OCI-LY3 (cell line): ENCODE results near the gene BNC2.

Experiments
- H2AFZ ChIP-seq: fragments of 200-600, 300-600 bp; shearing (Covaris generic); 2 replicates; pipeline ENCODE4 v1.6.0; 2014; ENCODE audit warnings: antibody characterized with exemption, low read depth, low read length
- H3K27ac ChIP-seq: fragments of 200-600, 300-600 bp; sonication (generic); 2 replicates; pipeline ENCODE4 v1.5.1; 2014; ENCODE audit warnings: mild to moderate bottlenecking, low read length, moderate library complexity, mixed read lengths
- H3K27me3 ChIP-seq: fragments of 200-600, 300-600 bp; sonication (generic); 2 replicates; pipeline ENCODE4 v1.6.1; 2014; ENCODE audit warnings: low read depth, low read length, mixed read lengths
- H3K36me3 ChIP-seq: fragments of 200-600, 300-600 bp; sonication (generic); replicated peaks from 2 replicates; pipeline ENCODE3; 2014; ENCODE audit warnings: low read depth, low read length, mixed read lengths
- H3K4me1 ChIP-seq: fragments of 300-600, 200-600 bp; sonication (generic); 2 replicates; pipeline ENCODE4 v1.6.1; 2014; ENCODE audit warnings: low read length, mixed read lengths
- H3K4me2 ChIP-seq: fragments of 200-600, 300-600 bp; sonication (generic); 2 replicates; pipeline ENCODE4 v1.6.1; 2014; ENCODE audit warnings: low read length, mixed read lengths
- H3K4me3 ChIP-seq: fragments of 300-600, 200-600 bp; sonication (generic); 2 replicates; pipeline ENCODE4 v1.5.1; 2014; ENCODE audit warnings: antibody characterized with exemption, mild to moderate bottlenecking, low read length, moderate library complexity
- H3K79me2 ChIP-seq: fragments of 300-600, 200-600 bp; shearing (Covaris generic); 2 replicates; pipeline ENCODE4 v1.6.1; 2014; ENCODE audit warnings: mild to moderate bottlenecking, low read length, mixed read lengths
- H3K9ac ChIP-seq: fragments of 300-600, 200-600 bp; shearing (Covaris generic); 2 replicates; pipeline ENCODE4 v1.6.0; 2014; ENCODE audit warnings: mild to moderate bottlenecking, low read length, moderate library complexity
- H3K9me3 ChIP-seq: fragments of 200-600, 300-600 bp; shearing (Covaris generic); 2 replicates; pipeline ENCODE4 v1.6.1; 2014; ENCODE audit warnings: low read length, mixed read lengths; ENCODE audit not compliant: insufficient read depth
- H4K20me1 ChIP-seq: fragments of 200-600, 300-600 bp; sonication (generic); 2 replicates; pipeline ENCODE4 v1.6.1; 2016; ENCODE audit warnings: low read length, mixed read lengths; ENCODE audit not compliant: insufficient read depth
- CTCF ChIP-seq: fragments of 200-600, 300-600 bp; sonication (generic); IDR thresholded peaks from 2 replicates; pipeline ENCODE4 v1.5.1; 2014; ENCODE audit warnings: antibody characterized with exemption, low read length, low read depth
- EZH2phosphoT487 ChIP-seq: fragments of 200-600 bp; shearing (Covaris generic); IDR thresholded peaks from 2 replicates; pipeline ENCODE4 v1.6.1; 2018; ENCODE audit warnings: antibody characterized with exemption, mixed run types, low read depth

Gene BNC2

DNA sequence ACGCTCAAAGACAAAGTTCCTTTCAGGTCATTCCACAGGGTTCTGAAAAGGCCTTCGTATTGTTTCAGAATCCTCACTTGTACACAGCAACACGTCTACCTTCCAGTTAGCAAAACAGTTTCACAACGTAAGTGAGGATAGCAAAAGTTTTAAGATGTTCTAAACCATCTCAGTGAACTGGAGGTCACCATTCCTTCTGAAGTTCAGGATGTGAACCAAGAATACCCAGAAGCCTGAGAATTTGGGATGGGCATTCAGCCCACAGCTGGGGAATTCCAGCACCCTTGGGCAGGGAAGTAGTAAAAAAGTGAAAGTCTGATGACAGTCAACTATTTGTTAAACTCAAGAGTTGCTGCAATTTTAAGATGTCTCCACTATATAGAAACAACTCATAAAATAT is 224.5 kb downstream of the BNC2 start:
- Histone ChIP-seq H3K27ac (no peak overlapping the region), H3K4me1 (no peaks in the 10 kb centered on the region)

GRCh38 chr9:16642421-16643109 is 227.9 kb downstream of the BNC2 start:
- Histone ChIP-seq H3K27me3 (no peaks in the 10 kb centered on the region), H4K20me1 (no peaks in the 10 kb centered on the region), H3K4me3 (no peak overlapping the region), H3K9me3 (no peaks in the 10 kb centered on the region), H3K4me2 (no peak overlapping the region), H3K4me1 (no peaks in the 10 kb centered on the region), H3K27ac (no peak overlapping the region), H2AFZ (no peak overlapping the region), H3K79me2 (no peaks in the 10 kb centered on the region), H3K9ac (no peak overlapping the region), H3K36me3 (no peaks in the 10 kb centered on the region)
- TF ChIP-seq CTCF (no peak), EZH2phosphoT487 (no peak)

More for the DNA sequence above, 224.5 kb downstream of the BNC2 start:
- no peak for TF ChIP-seq EZH2phosphoT487
- TF ChIP-seq CTCF, result no peak
- Histone ChIP-seq H2AFZ (no peak overlapping the region), H3K79me2 (no peaks in the 10 kb centered on the region), H3K36me3 (no peaks in the 10 kb centered on the region), H3K9ac (no peak overlapping the region), H3K4me2 (no peak overlapping the region), H3K9me3 (no peaks in the 10 kb centered on the region), H3K27me3 (no peaks in the 10 kb centered on the region), H4K20me1 (no peaks in the 10 kb centered on the region), H3K4me3 (no peak overlapping the region)

- H3K9me3 ChIP-seq, result no peaks in the 10 kb centered on the region
- no peaks in the 10 kb centered on the region for H3K4me1 ChIP-seq
- H3K4me3 ChIP-seq, result no peak overlapping the region
- no peak overlapping the region for H3K4me2 ChIP-seq
- H4K20me1 ChIP-seq, result no peaks in the 10 kb centered on the region
- H3K9ac ChIP-seq, result no peak overlapping the region
- no peak overlapping the region for H2AFZ ChIP-seq
- no peaks in the 10 kb centered on the region for H3K36me3 ChIP-seq
- TF ChIP-seq CTCF (no peak), EZH2phosphoT487 (no peak)
- H3K27me3 ChIP-seq, result no peaks in the 10 kb centered on the region
- no peaks in the 10 kb centered on the region for H3K79me2 ChIP-seq
- no peak overlapping the region for H3K27ac ChIP-seq
Measured at GRCh38 chr9:16640649-16641048, 229.8 kb downstream of the BNC2 start.

DNA sequence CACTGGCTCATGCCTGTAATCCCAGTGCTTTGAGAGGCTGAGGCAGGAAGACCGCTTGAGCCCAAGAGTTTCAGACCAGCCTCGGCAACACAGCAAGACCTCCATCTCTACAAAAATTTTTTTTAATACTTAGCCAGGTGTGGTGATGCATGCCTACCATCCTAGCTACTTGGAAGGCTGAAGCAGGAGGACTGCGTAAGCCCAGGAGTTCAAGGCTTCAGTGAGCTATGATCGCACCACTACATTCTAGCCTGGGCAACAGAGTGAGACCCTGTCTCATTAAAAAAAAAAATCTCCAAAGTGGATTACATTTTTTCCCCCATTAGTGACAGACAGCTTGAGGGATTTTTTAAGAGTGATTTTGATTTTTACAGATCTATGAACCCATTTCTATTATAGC is 230.8 kb downstream of the BNC2 start:
- TF ChIP-seq EZH2phosphoT487, result no peak
- no peak for TF ChIP-seq CTCF
- no peak overlapping the region for H3K4me2 ChIP-seq

More for the DNA sequence above, 230.8 kb downstream of the BNC2 start:
- Histone ChIP-seq H4K20me1 (no peaks in the 10 kb centered on the region), H3K36me3 (no peaks in the 10 kb centered on the region), H3K9me3 (no peaks in the 10 kb centered on the region), H3K79me2 (no peaks in the 10 kb centered on the region), H3K27ac (no peak overlapping the region), H3K4me1 (no peaks in the 10 kb centered on the region), H3K27me3 (no peaks in the 10 kb centered on the region), H3K9ac (no peak overlapping the region), H2AFZ (no peak overlapping the region), H3K4me3 (no peak overlapping the region)
